ENCODE data around the gene PPP1R12A. TPM values are rescaled to one million over a fixed set of nuclear protein-coding genes. Genes with fewer than 3 reads are reported as not detected.

The PPP1R12A gene
- total RNA-seq, 2 experiments from 2014 or later, result 65.6 to 76.4 TPM

DNA sequence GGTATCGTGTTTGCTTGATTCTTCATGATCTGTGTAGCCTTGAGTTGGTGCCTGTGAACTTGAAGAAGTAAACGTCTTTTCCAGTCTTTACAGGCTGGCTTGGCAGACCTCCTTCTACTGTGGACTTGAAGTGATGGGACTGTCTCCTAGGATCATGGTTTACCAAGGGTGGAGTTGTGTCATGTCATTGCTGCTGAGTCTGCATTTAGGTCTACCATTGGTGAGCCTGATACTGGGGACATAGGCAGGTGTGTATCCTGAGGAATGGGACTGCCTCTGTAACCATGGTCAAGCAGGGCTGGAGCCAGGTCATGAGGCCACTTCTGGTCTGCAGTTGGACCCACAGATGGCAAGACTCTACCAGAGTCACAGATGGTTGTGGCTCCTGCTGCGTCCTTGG, 20.7 kb upstream of the PPP1R12A start:
- no peak overlapping the region for H3K27ac Mint-ChIP-seq
- CTCF ChIA-PET, result no interaction called here

DNA sequence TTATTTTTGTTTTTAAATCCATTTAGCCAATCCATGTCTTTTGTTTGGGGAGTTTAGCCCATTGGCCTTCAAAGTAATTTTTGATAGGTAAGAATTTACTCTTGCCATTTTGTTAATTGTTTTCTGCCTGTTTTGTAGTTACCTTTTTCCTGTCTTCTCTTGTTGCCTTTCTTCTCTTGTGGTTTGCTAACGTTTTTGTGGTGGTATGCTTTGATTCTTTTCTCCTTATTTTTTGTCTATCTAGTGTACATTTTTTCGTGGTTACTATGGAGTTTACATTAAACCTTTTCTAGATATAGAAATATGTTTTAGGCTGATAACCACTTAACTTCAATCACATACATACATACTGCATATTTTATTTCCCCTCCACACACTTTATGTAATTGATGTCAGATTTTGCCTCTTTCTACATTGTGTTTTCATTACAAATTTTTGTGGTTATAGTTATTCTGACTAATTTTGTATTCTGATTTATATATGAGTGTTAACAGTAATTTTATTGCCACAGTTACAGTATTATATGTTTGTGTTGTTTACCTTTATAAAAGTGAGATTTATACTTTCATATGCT, 19.2 kb upstream of the PPP1R12A start:
- Histone ChIP-seq H3K27me3 (ENCODE audit: control insufficient read depth in 1 of 2, insufficient read depth in 2 of 2, low read length in 2 of 2) (peaks cover 0 to 7% of the 10 kb centered on the region in 2 experiments), H3K36me3 (ENCODE audit: insufficient read depth, low read length) (no peaks in the 10 kb centered on the region), H3K27ac (ENCODE audit: low read depth in 1 of 2, low read length in 2 of 2) (no peak overlapping the region), H3K9me3 (ENCODE audit: control insufficient read depth in 1 of 2, insufficient read depth in 1 of 2, low read length in 2 of 2) (peaks cover 7 to 14% of the 10 kb centered on the region in 2 experiments), H3K4me1 (ENCODE audit: insufficient read depth, low read length) (no peaks in the 10 kb centered on the region), H3K4me3 (ENCODE audit: low read length) (no peak overlapping the region)
- intact Hi-C loops (cut with DNase I, micrococcal nuclease), result no loop called here
- Mint-ChIP-seq H3K4me3 (no peak overlapping the region), H3K36me3 (ENCODE audit: low read depth) (no peaks in the 10 kb centered on the region), H3K4me1 (ENCODE audit: low read depth) (no peaks in the 10 kb centered on the region), H3K9me3 (peaks cover 8% of the 10 kb centered on the region), H3K27me3 (peaks cover 9% of the 10 kb centered on the region), H3K27ac (no peak overlapping the region)
- ATAC-seq (ENCODE audit: poor library complexity), result no peak
- ChIA-PET POLR2A (no interaction called here), CTCF (no interaction called here)
- TF ChIP-seq, protein P1, sequence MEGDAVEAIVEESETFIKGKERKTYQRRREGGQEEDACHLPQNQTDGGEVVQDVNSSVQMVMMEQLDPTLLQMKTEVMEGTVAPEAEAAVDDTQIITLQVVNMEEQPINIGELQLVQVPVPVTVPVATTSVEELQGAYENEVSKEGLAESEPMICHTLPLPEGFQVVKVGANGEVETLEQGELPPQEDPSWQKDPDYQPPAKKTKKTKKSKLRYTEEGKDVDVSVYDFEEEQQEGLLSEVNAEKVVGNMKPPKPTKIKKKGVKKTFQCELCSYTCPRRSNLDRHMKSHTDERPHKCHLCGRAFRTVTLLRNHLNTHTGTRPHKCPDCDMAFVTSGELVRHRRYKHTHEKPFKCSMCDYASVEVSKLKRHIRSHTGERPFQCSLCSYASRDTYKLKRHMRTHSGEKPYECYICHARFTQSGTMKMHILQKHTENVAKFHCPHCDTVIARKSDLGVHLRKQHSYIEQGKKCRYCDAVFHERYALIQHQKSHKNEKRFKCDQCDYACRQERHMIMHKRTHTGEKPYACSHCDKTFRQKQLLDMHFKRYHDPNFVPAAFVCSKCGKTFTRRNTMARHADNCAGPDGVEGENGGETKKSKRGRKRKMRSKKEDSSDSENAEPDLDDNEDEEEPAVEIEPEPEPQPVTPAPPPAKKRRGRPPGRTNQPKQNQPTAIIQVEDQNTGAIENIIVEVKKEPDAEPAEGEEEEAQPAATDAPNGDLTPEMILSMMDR (IDR thresholded peaks at IDR 0.05), result no peak
- no peak for DNase-seq

More for the DNA sequence above, 20.7 kb upstream of the PPP1R12A start:
- peaks cover 9% of the 10 kb centered on the region for H3K27me3 Mint-ChIP-seq
- Histone ChIP-seq H3K36me3 (ENCODE audit: insufficient read depth, low read length) (no peaks in the 10 kb centered on the region), H3K9me3 (ENCODE audit: control insufficient read depth in 1 of 2, insufficient read depth in 1 of 2, low read length in 2 of 2) (peaks cover 7 to 14% of the 10 kb centered on the region in 2 experiments), H3K27me3 (ENCODE audit: control insufficient read depth in 1 of 2, insufficient read depth in 2 of 2, low read length in 2 of 2) (peaks cover 0 to 7% of the 10 kb centered on the region in 2 experiments), H3K4me3 (ENCODE audit: low read length) (no peak overlapping the region), H3K27ac (ENCODE audit: low read depth in 1 of 2, low read length in 2 of 2) (no peak overlapping the region), H3K4me1 (ENCODE audit: insufficient read depth, low read length) (no peaks in the 10 kb centered on the region)
- no peak for ATAC-seq (ENCODE audit: poor library complexity)
- intact Hi-C loops (cut with DNase I, micrococcal nuclease), result no loop called here
- H3K4me3 Mint-ChIP-seq, result no peak overlapping the region
- no peak for DNase-seq
- TF ChIP-seq, protein P1 (IDR thresholded peaks at IDR 0.05), result no peak
- H3K4me1 Mint-ChIP-seq (ENCODE audit: low read depth), result no peaks in the 10 kb centered on the region
- POLR2A ChIA-PET, result no interaction called here
- peaks cover 8% of the 10 kb centered on the region for H3K9me3 Mint-ChIP-seq
- H3K36me3 Mint-ChIP-seq (ENCODE audit: low read depth), result no peaks in the 10 kb centered on the region

DNA sequence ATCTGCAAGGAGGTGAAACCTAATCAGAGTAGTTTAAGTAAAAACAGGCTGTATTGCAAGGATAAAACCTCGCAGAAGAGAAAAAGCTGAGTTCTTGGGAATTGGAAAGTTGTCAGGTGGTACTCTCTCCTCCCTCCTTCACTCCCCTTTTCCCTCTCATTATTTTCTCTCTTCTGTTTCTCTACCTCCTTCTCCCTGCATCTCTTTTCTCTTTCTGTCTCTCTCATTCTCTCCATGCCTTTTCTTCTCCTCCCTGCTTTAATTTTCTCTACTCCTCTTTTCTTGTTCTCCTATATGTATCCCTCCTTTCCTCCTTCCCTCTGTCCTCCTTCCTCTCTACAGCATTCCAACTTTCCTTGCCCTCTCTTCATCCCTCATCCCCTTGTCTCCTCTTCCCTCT, 14.2 kb upstream of the PPP1R12A start:
- Histone ChIP-seq H3K9me3 (ENCODE audit: control insufficient read depth in 1 of 2, insufficient read depth in 1 of 2, low read length in 2 of 2) (no peaks in the 10 kb centered on the region), H3K27ac (ENCODE audit: low read depth in 1 of 2, low read length in 2 of 2) (no peak overlapping the region), H3K36me3 (ENCODE audit: insufficient read depth, low read length) (no peaks in the 10 kb centered on the region), H3K4me3 (ENCODE audit: low read length) (no peak overlapping the region), H3K4me1 (ENCODE audit: insufficient read depth, low read length) (no peaks in the 10 kb centered on the region), H3K27me3 (ENCODE audit: control insufficient read depth in 1 of 2, insufficient read depth in 2 of 2, low read length in 2 of 2) (no peaks in the 10 kb centered on the region)
- Mint-ChIP-seq H3K4me3 (no peak overlapping the region), H3K27ac (no peak overlapping the region), H3K27me3 (peaks cover 9% of the 10 kb centered on the region), H3K4me1 (ENCODE audit: low read depth) (no peaks in the 10 kb centered on the region), H3K36me3 (ENCODE audit: low read depth) (no peaks in the 10 kb centered on the region), H3K9me3 (no peaks in the 10 kb centered on the region)
- POLR2A ChIA-PET, result no interaction called here
- TF ChIP-seq, protein P1 (IDR thresholded peaks at IDR 0.05), result no peak
- no peak for ATAC-seq (ENCODE audit: poor library complexity)
- CTCF ChIA-PET, result no interaction called here
- no peak for DNase-seq
- intact Hi-C loops (cut with DNase I, micrococcal nuclease), result no loop called here

All from CD4-positive, alpha-beta T cell (primary cell).